Fibroblast of skin of left quadriceps (primary cell): ENCODE results near the gene CCDC33.

Experiments used
- DNase-seq, 2 experiments: peaks; one replicate each; pipeline ENCODE4 v3.0.0-alpha.2; 2013; ENCODE audit warnings: low read depth in 2 of 2

Gene CCDC33

GRCh38 chr15:74380361-74381189 lies 144.4 kb downstream of the CCDC33 start:
- DNase-seq: no peak

GRCh38 chr15:74381190-74381453 lies 145.0 kb downstream of the CCDC33 start:
- DNase-seq: no peak

- DNase-seq: no peak
These were observed 145.4 kb downstream of the CCDC33 start for GRCh38 chr15:74381481-74381880.

GRCh38 chr15:74382004-74382816 lies 146.1 kb downstream of the CCDC33 start:
- DNase-seq: peak in 1 of 2 experiments; percentile 57

GRCh38 chr15:74383286-74383685 lies 147.2 kb downstream of the CCDC33 start:
- DNase-seq: no peak

GRCh38 chr15:74383695-74384565 lies 147.8 kb downstream of the CCDC33 start:
- no peak for DNase-seq

- DNase-seq: no peak
These were observed 148.4 kb downstream of the CCDC33 start for GRCh38 chr15:74384566-74384880.

- DNase-seq: no peak
These were observed 148.9 kb downstream of the CCDC33 start for GRCh38 chr15:74384881-74385643.

GRCh38 chr15:74385733-74386132 lies 149.6 kb downstream of the CCDC33 start:
- no peak for DNase-seq
